Colonic mucosa (tissue), 4 donors: ENCODE measurements around the gene DBX1. TPM values are rescaled to one million over a fixed set of nuclear protein-coding genes. Genes with fewer than 3 reads are reported as not detected.
A peak's percentile ranks its signal among the peaks of the same experiment; 100 is the strongest.

Experiments used
- DNase-seq: peaks from one replicate; pipeline ENCODE4 v3.0.0-alpha.2; 2020
- H3K27ac ChIP-seq: fragments of 200-600 bp; one replicate; pipeline ENCODE4 v1.8.0; 2021
- H3K27me3 ChIP-seq: fragments of 200-600 bp; one replicate; pipeline ENCODE4 v1.8.0; 2021
- H3K36me3 ChIP-seq: fragments of 200-600 bp; one replicate; pipeline ENCODE4 v1.8.0; 2021
- H3K4me1 ChIP-seq: fragments of 200-600 bp; one replicate; pipeline ENCODE4 v1.8.0; 2021; ENCODE audit warnings: mild to moderate bottlenecking
- H3K4me3 ChIP-seq: fragments of 200-600 bp; one replicate; pipeline ENCODE4 v1.8.0; 2021
- H3K9ac ChIP-seq, 2 donors: one replicate each; pipeline ENCODE4 v1.7.0; 2013; ENCODE audit warnings: control low read depth in 2 of 2, low read depth in 2 of 2, low read length in 2 of 2
- H3K9me3 ChIP-seq: fragments of 200-600 bp; one replicate; pipeline ENCODE4 v1.8.0; 2021
- CTCF ChIP-seq: fragments of 200-600 bp; IDR thresholded peaks from one replicate; pipeline ENCODE4 v1.8.0; 2022; ENCODE audit warnings: antibody characterized with exemption, mild to moderate bottlenecking
- intact Hi-C: fragments of 100-400 bp; cut with DNase I; formaldehyde crosslinking; loops from one replicate; pipeline ENCODE4 v1.14.1; 2022
- total RNA-seq, 2 donors: library from RNA; stranded (reverse); fragmentation: NEBNext Ultra II Directional in 1 of 2; extraction: Animal tissue kit (Norgen Biotek cat#: 25700) in 1 of 2; gene quantifications; one replicate each; pipeline ENCODE4 v1.2.1, GENCODE V29; 2021
- donor health status: healthy.
- donor health status: DM: no; HTN: no; CAD: no.
- donor health status: DM: no; HTN: no; CAD: no.

The DBX1 gene
- total RNA-seq, 2 donors from 2014 or later = not detected

GRCh38 chr11:20112291-20113148 is 47.8 kb downstream of the DBX1 start:
- no peak for TF ChIP-seq CTCF
- peak overlapping the region in 1 of 2 donors; percentile 24 for H3K9ac ChIP-seq
- no peak overlapping the region for H3K4me3 ChIP-seq
- peaks cover 3% of the 10 kb centered on the region for H3K4me1 ChIP-seq
- H3K9me3 ChIP-seq = no peaks in the 10 kb centered on the region
- H3K27me3 ChIP-seq = no peaks in the 10 kb centered on the region
- intact Hi-C loops = no loop called here
- H3K27ac ChIP-seq = peak overlapping the region; percentile 15
- DNase-seq = peak; percentile 77
- H3K36me3 ChIP-seq = no peaks in the 10 kb centered on the region

GRCh38 chr11:20111871-20112270 is 48.4 kb downstream of the DBX1 start:
- no peak overlapping the region for H3K4me3 ChIP-seq
- no peaks in the 10 kb centered on the region for H3K9me3 ChIP-seq
- H3K36me3 ChIP-seq = no peaks in the 10 kb centered on the region
- H3K9ac ChIP-seq = peak overlapping the region in 1 of 2 donors; percentile 24
- H3K27me3 ChIP-seq = no peaks in the 10 kb centered on the region
- DNase-seq = no peak
- peaks cover 3% of the 10 kb centered on the region for H3K4me1 ChIP-seq
- intact Hi-C loops = loop anchor here (2.0 kb wide), 1 partner anchor 161 kb away; no protein-coding TSS in a partner anchor
- TF ChIP-seq CTCF = no peak
- H3K27ac ChIP-seq = peak overlapping the region; percentile 15

GRCh38 chr11:20110908-20111669 is 49.2 kb downstream of the DBX1 start:
- Histone ChIP-seq H3K9me3 (no peaks in the 10 kb centered on the region), H3K27me3 (no peaks in the 10 kb centered on the region), H3K9ac (no peak overlapping the region), H3K4me1 (peaks cover 3% of the 10 kb centered on the region), H3K36me3 (no peaks in the 10 kb centered on the region), H3K4me3 (no peak overlapping the region), H3K27ac (no peak overlapping the region)
- peak; percentile 78 for TF ChIP-seq CTCF
- DNase-seq = peak; percentile 66
- intact Hi-C loops = loop anchor here (2.0 kb wide), 1 partner anchor 160 kb away; no protein-coding TSS in a partner anchor

GRCh38 chr11:20109731-20110445 is 50.4 kb downstream of the DBX1 start:
- no peak overlapping the region for H3K9ac ChIP-seq
- no peaks in the 10 kb centered on the region for H3K9me3 ChIP-seq
- peaks cover 3% of the 10 kb centered on the region for H3K4me1 ChIP-seq
- H3K36me3 ChIP-seq = no peaks in the 10 kb centered on the region
- intact Hi-C loops = loop anchor here (2.0 kb wide), 1 partner anchor 159 kb away; no protein-coding TSS in a partner anchor
- no peak for DNase-seq
- no peak overlapping the region for H3K27ac ChIP-seq
- TF ChIP-seq CTCF = no peak
- H3K27me3 ChIP-seq = no peaks in the 10 kb centered on the region
- no peak overlapping the region for H3K4me3 ChIP-seq

Other genes starting within 250 kb of the DBX1 start
- 100 to 1,000 TPM; 116 to 126 TPM for gene HTATIP2, start 203.2 kb upstream of the DBX1 start, total RNA-seq
- gene PRMT3, start 227.2 kb upstream of the DBX1 start, total RNA-seq = 10 to 100 TPM in 1 of 2 donors, 1 to 10 TPM in 1; 6.2 to 11.0 TPM